Common myeloid progenitor, CD34-positive (primary cell): Measurements from ENCODE around the gene PLAU.
A peak's percentile ranks its signal among the peaks of the same experiment; 100 is the strongest.

Experiments
- CTCF ChIA-PET: fragments of 350-600 bp; sonication (Branson Sonifier 250); formaldehyde crosslinking; loops from one replicate; lab custom pipeline; 2021; ENCODE audit warnings: antibody characterized with exemption; lab: Charles Lee
- POLR2A ChIA-PET: fragments of 350-600 bp; sonication (Branson Sonifier 250); formaldehyde crosslinking; loops from one replicate; lab custom pipeline; 2021; ENCODE audit warnings: antibody characterized with exemption; lab: Charles Lee
- DNase-seq, 3 donors: peaks; one replicate each; pipeline versions ENCODE4 v3.0.0 to v3.0.0-alpha.2; 2013
- H3K27ac ChIP-seq, 2 experiments: 1 replicate in 1 of 2; 2 replicates in 1 of 2; pipeline ENCODE4 v1.7.0; 2013; ENCODE audit warnings: inconsistent platforms in 2 of 2, low read length in 2 of 2, mild to moderate bottlenecking in 2 of 2, low read depth in 1 of 2, moderate library complexity in 1 of 2; ENCODE audit not compliant: severe bottlenecking in 2 of 2, insufficient read depth in 1 of 2, poor library complexity in 1 of 2
- H3K27me3 ChIP-seq, 5 experiments: replicated peaks in 2 of 5; 1 replicate in 3 of 5; 2 replicates in 2 of 5; pipeline versions ENCODE4 v1.6.1 to v1.7.0; 2013; ENCODE audit warnings: low read length in 4 of 5, mild to moderate bottlenecking in 2 of 5, moderate library complexity in 2 of 5, inconsistent platforms in 1 of 5; ENCODE audit not compliant: insufficient read depth in 5 of 5, control insufficient read depth in 4 of 5
- H3K36me3 ChIP-seq, 4 experiments: 1 replicate in 2 of 4; 2 replicates in 2 of 4; pipeline versions ENCODE4 v1.6.1 to v1.7.0; 2013; ENCODE audit warnings: low read length in 3 of 4, control low read depth in 1 of 4, mild to moderate bottlenecking in 1 of 4; ENCODE audit not compliant: control insufficient read depth in 4 of 4, insufficient read depth in 4 of 4
- H3K4me1 ChIP-seq, 4 experiments: 1 replicate in 3 of 4; 2 replicates in 1 of 4; pipeline versions ENCODE4 v1.6.1 to v1.7.1; 2013; ENCODE audit warnings: low read length in 3 of 4, mild to moderate bottlenecking in 3 of 4, control low read depth in 1 of 4, inconsistent platforms in 1 of 4, moderate library complexity in 1 of 4; ENCODE audit not compliant: control insufficient read depth in 4 of 4, insufficient read depth in 4 of 4; ENCODE audit errors: control extremely low read depth in 1 of 4
- H3K4me3 ChIP-seq, 7 experiments: 1 replicate in 4 of 7; 2 replicates in 3 of 7; pipeline versions ENCODE4 v1.5.1 to v1.7.0; 2013; ENCODE audit warnings: mild to moderate bottlenecking in 7 of 7, low read length in 6 of 7, moderate library complexity in 6 of 7, inconsistent platforms in 2 of 7, low read depth in 2 of 7, control low read depth in 1 of 7; ENCODE audit not compliant: insufficient read depth in 4 of 7, control insufficient read depth in 1 of 7; ENCODE audit errors: extremely low read depth in 1 of 7
- H3K9me3 ChIP-seq, 5 experiments: 1 replicate in 4 of 5; 2 replicates in 1 of 5; pipeline versions ENCODE4 v1.6.1 to v1.7.1; 2013; ENCODE audit warnings: low read length in 4 of 5, mild to moderate bottlenecking in 2 of 5, inconsistent platforms in 1 of 5, low read depth in 1 of 5, moderate library complexity in 1 of 5; ENCODE audit not compliant: control insufficient read depth in 4 of 5, insufficient read depth in 2 of 5; ENCODE audit errors: control extremely low read depth in 1 of 5
- WGBS: methylation state at CpG from one replicate; pipeline ENCODE4 v1.1.5; 2013; ENCODE audit not compliant: insufficient coverage; 5-methylcytosine and 5-hydroxymethylcytosine counted together

PLAU gene

DNA sequence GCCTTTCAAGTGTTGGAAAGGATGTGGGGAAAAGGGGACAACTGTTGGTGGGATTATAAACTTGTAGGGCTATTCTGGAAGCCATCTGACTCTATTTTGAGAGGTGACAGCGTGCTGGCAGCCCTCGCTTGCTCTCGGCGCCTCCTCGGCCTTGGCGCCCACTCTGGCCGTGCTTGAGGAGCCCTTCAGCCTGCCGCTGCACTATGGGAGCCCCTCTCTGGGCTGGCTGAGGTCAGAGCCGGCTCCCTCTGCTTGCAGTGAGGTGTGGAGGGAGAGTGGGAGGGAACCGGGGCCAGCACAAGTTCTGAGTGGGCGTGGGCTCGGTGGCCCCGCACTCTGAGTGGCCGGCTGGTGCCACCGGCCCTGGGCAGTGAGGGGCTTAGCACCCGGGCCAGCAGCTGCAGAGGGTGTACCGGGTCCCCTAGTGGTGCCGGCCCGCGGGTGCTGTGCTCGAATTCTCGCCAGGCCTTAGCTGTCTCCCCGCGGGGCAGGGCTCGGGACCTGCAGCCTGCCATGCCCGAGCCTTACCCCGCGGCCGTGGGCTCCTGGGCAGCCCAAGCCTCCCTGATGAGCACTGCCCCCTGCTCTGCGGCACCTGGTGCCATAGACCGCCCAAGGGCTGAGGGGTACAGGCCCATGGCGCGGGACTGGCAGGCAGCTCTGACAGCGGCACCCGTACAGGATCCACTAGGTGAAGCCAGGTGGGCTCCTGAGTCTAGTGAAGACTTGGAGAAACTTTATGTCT, 33.6 kb downstream of the PLAU start:
- no peaks in the 10 kb centered on the region for H3K27me3 ChIP-seq
- H3K4me1 ChIP-seq: peaks cover 0 to 11% (median 6%) of the 10 kb centered on the region in 4 experiments
- POLR2A ChIA-PET: interaction anchor here (0.9 kb wide), 1 partner anchor 100 kb away, joined by 3 read pairs; no protein-coding TSS in a partner anchor
- H3K36me3 ChIP-seq: no peaks in the 10 kb centered on the region
- peaks cover 0 to 2% (median 0%) of the 10 kb centered on the region in 5 experiments for H3K9me3 ChIP-seq
- no peak overlapping the region for H3K27ac ChIP-seq
- DNase-seq: no peak
- 99% methylated on average over 29 of the region's 35 CpGs for WGBS
- CTCF ChIA-PET: interaction anchor here (1.0 to 21.8 kb wide), 8 partner anchors 9 to 75 kb away, joined by 3 to 590 read pairs (median 6); partner anchors contain the start of gene PLAU
- H3K4me3 ChIP-seq: no peak overlapping the region

DNA sequence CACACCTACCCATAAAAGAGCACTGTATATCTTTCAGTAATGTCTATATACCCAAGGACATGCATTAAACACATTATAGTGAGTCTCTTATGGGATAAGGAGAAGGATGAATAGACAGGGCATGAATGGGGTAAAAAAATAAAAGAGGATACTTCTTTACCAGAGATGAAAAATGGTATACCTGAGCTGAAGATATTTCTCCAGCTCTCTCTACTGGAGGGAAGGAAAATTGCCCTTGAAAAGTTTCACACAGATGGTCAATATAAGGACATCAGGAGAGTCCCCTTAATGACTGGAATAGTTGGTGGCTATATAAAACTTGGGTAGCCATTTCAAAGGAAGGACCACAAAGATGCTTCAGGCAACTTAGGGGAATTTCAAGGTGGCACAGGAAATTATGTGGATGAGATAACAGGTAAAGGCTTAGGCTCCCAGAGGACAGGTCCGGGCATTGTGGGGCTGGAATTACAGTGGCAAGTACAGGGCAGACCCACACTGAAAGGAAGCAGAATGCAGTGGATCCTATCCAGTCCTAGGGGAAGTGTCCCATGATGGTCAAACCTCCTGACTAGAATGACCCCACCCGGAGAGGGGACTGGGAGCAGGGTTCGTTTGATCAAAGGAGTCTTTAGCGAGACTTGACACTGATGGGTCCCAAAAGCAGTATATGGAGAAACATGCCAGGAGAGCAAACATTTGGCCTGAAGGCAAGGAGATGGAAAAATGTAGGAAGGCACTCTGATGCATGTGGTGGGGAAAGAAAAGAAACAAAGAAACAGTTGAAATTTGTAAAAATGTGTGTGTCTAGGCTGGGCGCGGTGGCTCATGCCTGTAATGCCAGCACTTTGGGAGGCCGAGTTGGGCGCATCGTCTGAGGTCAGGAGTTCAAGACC, 35.6 kb downstream of the PLAU start:
- 99% methylated on average over 9 of the region's 9 CpGs for WGBS

DNA sequence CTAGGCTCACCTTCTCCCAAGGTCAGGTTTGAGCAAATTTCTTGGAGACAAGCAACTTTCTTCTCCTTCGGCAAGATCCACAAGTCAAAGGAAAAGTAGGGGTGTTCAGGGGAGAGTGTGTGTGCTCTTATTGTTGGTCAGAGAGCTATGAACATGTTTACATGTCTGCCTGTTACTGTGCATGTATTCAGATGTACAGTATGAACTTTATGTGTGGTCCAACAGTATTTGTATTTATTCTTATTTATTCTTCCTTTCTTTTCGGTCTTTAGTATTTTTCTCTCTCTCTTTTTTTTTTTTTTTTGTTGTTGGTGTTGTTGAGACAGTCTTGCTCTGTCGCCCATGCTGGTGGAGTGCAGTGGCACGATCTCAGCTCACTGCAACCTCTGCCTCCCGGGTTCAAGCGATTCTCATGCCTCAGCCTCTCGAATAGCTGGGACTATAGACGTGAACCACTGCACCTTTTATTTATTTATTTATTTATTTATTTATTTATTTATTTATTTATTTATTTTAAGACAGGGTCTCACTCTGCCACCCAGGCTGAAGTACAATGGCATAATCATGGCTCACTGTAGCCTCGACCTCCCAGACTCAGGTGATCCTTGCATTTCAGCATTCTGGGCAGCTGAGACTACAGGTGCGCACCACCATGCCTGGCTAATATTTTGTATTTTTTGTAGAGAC, 38.2 kb downstream of the PLAU start:
- Histone ChIP-seq H3K4me1 (peaks cover 0 to 6% (median 4%) of the 10 kb centered on the region in 4 experiments), H3K4me3 (no peak overlapping the region), H3K36me3 (no peaks in the 10 kb centered on the region), H3K27ac (no peak overlapping the region), H3K27me3 (no peaks in the 10 kb centered on the region), H3K9me3 (peaks cover 0 to 2% (median 0%) of the 10 kb centered on the region in 5 experiments)
- no peak for DNase-seq
- WGBS: 100% methylated on average over 2 of the region's 10 CpGs
- POLR2A ChIA-PET: no interaction called here
- CTCF ChIA-PET: interaction anchor here (1.3 kb wide), 1 partner anchor 8 kb away, joined by 3 read pairs; no protein-coding TSS in a partner anchor

More for the DNA sequence above, 35.6 kb downstream of the PLAU start:
- no peak overlapping the region for H3K4me3 ChIP-seq
- no peaks in the 10 kb centered on the region for H3K36me3 ChIP-seq
- no peaks in the 10 kb centered on the region for H3K27me3 ChIP-seq
- ChIA-PET POLR2A (no interaction called here), CTCF (interaction anchor here (1.2 to 21.8 kb wide), 4 partner anchors 11 to 98 kb away, joined by 3 to 590 read pairs (median 6); no protein-coding TSS in a partner anchor)
- peaks cover 0 to 2% (median 0%) of the 10 kb centered on the region in 5 experiments for H3K9me3 ChIP-seq
- H3K4me1 ChIP-seq: no peaks in the 10 kb centered on the region
- no peak overlapping the region for H3K27ac ChIP-seq
- DNase-seq: no peak

DNA sequence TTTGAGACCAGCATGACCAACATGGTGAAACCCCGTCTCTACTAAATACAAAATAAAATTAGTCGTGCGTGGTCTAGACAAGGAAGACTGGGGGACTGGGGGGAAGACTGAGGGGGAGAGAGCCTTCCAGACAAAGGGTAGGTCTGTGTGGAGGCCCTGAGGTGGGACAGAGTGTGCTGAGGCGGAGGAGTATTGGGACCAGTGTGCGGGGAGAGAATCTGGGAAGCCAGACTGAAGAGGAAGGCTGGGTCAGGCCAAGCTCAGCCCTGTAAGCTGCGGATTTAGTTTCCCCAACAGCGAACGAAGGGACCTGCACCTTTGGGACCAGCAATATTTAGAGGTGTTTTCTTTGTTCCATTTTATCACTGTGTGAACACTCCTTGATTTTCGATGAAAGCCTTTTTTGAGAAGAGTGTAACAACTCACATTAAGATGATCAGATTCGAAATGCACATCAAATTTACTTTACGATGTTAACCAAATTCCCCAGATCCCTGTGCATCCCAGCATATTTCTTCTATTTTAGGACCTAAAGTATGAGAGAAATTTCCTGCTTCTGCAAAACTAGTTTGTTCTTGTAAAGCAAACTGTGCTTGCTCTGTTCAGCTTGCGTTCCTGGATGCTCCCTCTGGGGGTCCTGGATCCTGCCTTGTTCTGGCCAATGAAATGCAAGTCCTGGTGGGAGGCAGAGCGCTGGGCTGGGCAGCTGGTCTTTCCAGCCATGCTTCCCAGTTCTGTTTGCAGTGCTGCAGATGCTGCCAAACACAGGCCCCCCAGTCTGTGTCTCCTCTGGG, 39.4 kb downstream of the PLAU start:
- 98% methylated on average over 9 of the region's 13 CpGs for WGBS
- CTCF ChIA-PET: interaction anchor here (1.3 kb wide), 1 partner anchor 10 kb away, joined by 3 read pairs; no protein-coding TSS in a partner anchor

DNA sequence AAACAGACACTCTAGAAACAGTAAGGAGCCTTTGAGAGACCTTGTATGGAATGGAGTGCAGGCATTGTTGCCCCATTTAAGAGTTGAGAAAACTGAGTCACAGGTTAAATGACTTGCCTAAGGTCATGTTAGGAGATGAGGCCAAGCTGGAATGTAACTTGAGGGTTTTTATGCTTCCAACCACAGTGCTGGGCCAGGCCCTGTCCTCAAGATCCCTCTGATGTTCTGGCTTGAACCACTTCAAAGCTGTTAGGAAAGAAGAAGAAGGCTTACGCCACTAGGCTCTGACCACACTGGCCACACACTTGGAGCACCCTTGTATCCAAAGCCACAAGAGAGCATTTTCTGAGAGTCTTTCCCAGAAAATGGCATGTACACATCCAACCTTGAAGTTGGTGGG, 42.7 kb downstream of the PLAU start:
- no peak overlapping the region for H3K27ac ChIP-seq
- DNase-seq: peak in 2 of 3 donors; percentile 37 to 40
- no peaks in the 10 kb centered on the region for H3K9me3 ChIP-seq
- ChIA-PET POLR2A (no interaction called here), CTCF (interaction anchor here (0.9 to 4.0 kb wide), 5 partner anchors 10 to 80 kb away, joined by 3 to 16 read pairs (median 7); no protein-coding TSS in a partner anchor)
- no peaks in the 10 kb centered on the region for H3K27me3 ChIP-seq
- H3K36me3 ChIP-seq: no peaks in the 10 kb centered on the region
- no peak overlapping the region for H3K4me3 ChIP-seq
- WGBS: 100% methylated on average over 1 of the region's 1 CpG
- peaks cover 28 to 34% (median 29%) of the 10 kb centered on the region in 4 experiments for H3K4me1 ChIP-seq

More for the DNA sequence above, 39.4 kb downstream of the PLAU start:
- POLR2A ChIA-PET: no interaction called here
- Histone ChIP-seq H3K27ac (no peak overlapping the region), H3K4me1 (peaks cover 1 to 7% (median 4%) of the 10 kb centered on the region in 4 experiments), H3K27me3 (no peaks in the 10 kb centered on the region), H3K9me3 (no peaks in the 10 kb centered on the region), H3K4me3 (no peak overlapping the region), H3K36me3 (no peaks in the 10 kb centered on the region)
- DNase-seq: no peak

DNA sequence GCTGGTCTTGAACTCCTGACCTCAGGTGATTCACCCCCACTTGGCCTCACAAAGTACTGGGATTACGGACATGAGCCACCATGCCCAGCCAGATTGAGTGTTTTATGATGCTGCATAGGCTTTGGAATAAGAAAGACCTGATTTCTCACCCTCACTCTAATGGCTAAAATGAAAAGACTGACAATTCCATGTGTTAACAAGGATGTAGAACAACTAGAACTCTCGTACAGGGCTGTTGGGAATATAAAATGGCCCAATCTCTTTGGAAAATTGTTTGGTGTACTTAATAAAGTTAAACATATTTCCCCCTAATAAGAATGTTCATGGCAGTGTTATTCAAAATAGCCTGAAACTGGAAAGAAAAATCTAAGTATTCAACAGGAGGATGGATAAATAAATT, 43.8 kb downstream of the PLAU start:
- Histone ChIP-seq H3K27ac (no peak overlapping the region), H3K4me3 (no peak overlapping the region), H3K27me3 (no peaks in the 10 kb centered on the region), H3K9me3 (no peaks in the 10 kb centered on the region), H3K4me1 (peaks cover 36 to 44% (median 39%) of the 10 kb centered on the region in 4 experiments), H3K36me3 (no peaks in the 10 kb centered on the region)
- CTCF ChIA-PET: interaction anchor here (2.0 to 4.0 kb wide), 2 partner anchors 11 to 79 kb away, joined by 5 to 13 read pairs; no protein-coding TSS in a partner anchor
- POLR2A ChIA-PET: no interaction called here
- no CpG with 5 or more reads among the region's 2 CpGs for WGBS
- no peak for DNase-seq
